ENCODE results near the gene GBA2.
A peak's percentile ranks its signal among the peaks of the same experiment; 100 is the strongest.

GBA2 gene

DNA sequence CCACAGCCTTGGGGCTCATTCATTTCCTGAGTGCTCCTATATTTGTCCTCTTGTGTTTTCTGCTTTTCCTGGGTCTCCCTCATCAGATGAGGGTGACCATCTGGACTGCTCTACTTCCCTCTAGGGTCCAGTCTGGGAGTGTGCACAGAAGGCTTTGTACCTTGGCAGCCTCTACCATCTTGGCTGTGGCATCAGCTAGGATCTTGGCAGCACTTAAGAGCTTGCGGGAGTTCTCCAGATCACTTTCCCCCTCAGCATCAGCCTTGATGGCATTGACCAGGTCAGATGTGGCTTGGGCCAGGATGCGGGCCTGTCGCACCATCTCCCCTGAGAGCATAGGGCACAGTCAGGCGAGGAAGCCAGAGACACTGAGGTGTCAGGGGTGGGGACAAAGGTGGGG, 32.8 kb downstream of the GBA2 start:
- in situ Hi-C loops (cut with MboI; ENCODE audit: low sequenced_read_pairs, unreplicated experiment), result no loop called here
- TF ChIP-seq, protein P1, sequence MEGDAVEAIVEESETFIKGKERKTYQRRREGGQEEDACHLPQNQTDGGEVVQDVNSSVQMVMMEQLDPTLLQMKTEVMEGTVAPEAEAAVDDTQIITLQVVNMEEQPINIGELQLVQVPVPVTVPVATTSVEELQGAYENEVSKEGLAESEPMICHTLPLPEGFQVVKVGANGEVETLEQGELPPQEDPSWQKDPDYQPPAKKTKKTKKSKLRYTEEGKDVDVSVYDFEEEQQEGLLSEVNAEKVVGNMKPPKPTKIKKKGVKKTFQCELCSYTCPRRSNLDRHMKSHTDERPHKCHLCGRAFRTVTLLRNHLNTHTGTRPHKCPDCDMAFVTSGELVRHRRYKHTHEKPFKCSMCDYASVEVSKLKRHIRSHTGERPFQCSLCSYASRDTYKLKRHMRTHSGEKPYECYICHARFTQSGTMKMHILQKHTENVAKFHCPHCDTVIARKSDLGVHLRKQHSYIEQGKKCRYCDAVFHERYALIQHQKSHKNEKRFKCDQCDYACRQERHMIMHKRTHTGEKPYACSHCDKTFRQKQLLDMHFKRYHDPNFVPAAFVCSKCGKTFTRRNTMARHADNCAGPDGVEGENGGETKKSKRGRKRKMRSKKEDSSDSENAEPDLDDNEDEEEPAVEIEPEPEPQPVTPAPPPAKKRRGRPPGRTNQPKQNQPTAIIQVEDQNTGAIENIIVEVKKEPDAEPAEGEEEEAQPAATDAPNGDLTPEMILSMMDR (IDR thresholded peaks at IDR 0.05; ENCODE audit: borderline replicate concordance, control extremely low read depth, extremely low read depth, insufficient read depth, missing control alignments), result no peak
- no peak for DNase-seq (ENCODE audit: low spot score)

DNA sequence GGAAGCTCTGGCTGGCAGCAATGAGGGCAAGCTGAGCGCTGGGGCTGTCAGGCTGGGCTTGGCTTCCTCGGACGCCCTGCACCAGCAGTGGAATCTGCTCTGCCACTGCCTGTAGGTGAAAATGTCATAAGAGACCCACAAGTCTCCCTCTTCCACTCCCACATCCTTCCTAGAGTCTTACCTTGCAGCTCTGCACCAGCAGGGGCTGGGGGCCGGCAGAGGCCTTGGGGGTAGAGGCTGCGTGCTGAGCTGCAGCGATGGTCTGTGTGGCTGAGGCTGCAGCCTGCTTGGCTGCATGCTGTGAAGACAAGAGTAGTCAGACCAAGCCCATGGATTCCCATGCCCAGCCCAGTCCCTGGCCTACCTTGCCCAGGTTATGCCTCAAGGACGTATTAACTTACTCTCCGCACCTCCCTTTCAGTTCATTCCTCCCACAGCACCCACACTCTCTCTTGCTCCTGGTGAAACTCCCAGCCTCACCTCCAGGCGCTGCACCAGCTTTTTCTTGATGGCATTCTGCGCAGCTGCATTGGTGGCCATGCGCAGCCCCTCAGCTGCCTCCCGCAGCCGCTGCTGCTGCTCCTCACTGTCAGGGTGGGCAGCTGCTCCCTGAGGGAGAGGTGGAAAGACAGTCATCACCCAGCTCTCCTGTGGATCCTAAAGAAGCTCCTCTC, 34.3 kb downstream of the GBA2 start:
- in situ Hi-C loops (cut with MboI; ENCODE audit: low sequenced_read_pairs, unreplicated experiment), result no loop called here
- DNase-seq (ENCODE audit: low spot score), result no peak
- TF ChIP-seq, protein P1 (IDR thresholded peaks at IDR 0.05; ENCODE audit: borderline replicate concordance, control extremely low read depth, extremely low read depth, insufficient read depth, missing control alignments), result no peak

- TF ChIP-seq, protein P1 (IDR thresholded peaks at IDR 0.05; ENCODE audit: borderline replicate concordance, control extremely low read depth, extremely low read depth, insufficient read depth, missing control alignments), result no peak
- in situ Hi-C loops (cut with MboI; ENCODE audit: low sequenced_read_pairs, unreplicated experiment), result no loop called here
- DNase-seq (ENCODE audit: low spot score), result no peak
Observed at GRCh38 chr9:35714123-35714522, 34.9 kb downstream of the GBA2 start.

DNA sequence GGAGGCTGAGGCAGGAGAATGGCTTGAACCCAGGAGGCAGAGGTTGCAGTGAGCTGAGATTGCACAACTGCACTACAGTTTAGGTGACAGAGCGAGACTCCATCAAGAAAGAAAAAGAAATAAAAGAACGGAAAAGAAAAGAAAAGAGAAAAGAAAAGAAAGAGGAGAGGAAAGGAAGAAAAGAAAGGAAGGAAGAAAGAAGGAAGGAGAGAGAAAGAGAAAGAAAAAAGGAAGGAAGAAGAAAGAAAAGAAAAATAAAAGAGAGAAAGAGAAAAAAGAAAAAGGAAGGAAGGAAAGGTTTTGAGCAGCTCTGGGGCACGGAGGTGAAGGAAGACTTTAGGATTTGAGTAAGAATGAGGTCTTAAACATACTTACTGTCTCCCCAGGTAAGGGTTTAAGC, 35.5 kb downstream of the GBA2 start:
- in situ Hi-C loops (cut with MboI; ENCODE audit: low sequenced_read_pairs, unreplicated experiment), result no loop called here
- no peak for DNase-seq (ENCODE audit: low spot score)
- TF ChIP-seq, protein P1 (IDR thresholded peaks at IDR 0.05; ENCODE audit: borderline replicate concordance, control extremely low read depth, extremely low read depth, insufficient read depth, missing control alignments), result no peak

- in situ Hi-C loops (cut with MboI; ENCODE audit: low sequenced_read_pairs, unreplicated experiment), result no loop called here
- DNase-seq (ENCODE audit: low spot score), result no peak
- TF ChIP-seq, protein P1 (IDR thresholded peaks at IDR 0.05; ENCODE audit: borderline replicate concordance, control extremely low read depth, extremely low read depth, insufficient read depth, missing control alignments), result no peak
Observed at GRCh38 chr9:35712762-35713400, 36.1 kb downstream of the GBA2 start.

DNA sequence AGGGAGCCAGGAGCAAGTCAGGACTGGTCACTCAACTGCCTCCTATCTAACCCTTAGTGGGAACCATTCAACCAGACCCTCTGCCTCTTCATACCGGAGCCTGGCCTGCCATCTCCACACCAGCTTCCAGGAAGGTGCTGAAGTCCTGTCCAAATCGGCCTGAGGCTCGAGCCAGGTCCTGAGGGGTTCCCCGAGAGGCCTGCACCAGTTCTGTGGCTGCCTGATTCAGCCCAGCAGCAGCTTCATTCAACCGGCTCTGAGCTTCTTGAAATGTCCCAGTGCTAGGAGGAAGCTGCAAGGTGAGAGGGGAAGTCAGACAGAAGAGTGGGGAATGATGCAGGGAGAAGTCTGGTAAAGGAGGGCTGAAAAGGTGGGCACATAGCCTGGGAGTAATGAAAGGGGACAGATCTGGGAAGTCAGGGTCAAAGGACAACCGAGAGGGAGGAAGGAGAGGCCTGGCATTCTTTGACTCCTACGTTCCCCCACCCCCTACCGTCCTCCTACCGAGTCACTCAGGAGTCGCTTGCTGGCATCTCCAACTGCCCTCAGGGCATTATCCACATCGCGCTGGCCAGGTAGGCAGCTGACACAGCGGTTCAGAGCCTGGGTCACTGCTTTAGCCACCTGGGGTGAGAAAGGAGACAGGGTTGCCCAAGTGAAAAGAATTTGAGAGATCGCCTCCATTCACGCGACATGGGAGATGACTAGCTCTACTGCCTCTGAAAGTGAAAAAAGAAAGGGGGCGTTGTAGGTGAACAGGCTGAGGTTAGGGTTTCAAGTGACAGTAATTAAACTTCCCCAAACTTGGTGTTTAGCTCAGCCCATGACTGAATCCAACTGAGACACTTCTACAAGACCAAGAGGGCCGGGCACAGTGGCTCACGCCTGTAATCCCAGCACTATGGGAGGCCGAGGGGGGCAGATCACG, 37.3 kb downstream of the GBA2 start:
- DNase-seq (ENCODE audit: low spot score), result peak; percentile 68
- in situ Hi-C loops (cut with MboI; ENCODE audit: low sequenced_read_pairs, unreplicated experiment), result no loop called here
- TF ChIP-seq, protein P1 (IDR thresholded peaks at IDR 0.05; ENCODE audit: borderline replicate concordance, control extremely low read depth, extremely low read depth, insufficient read depth, missing control alignments), result no peak
